Measurements from ENCODE around the gene ZNRF2. TPM values are rescaled to one million over a fixed set of nuclear protein-coding genes. Genes with fewer than 3 reads are reported as not detected.

Gene ZNRF2
- polyA plus RNA-seq, 1 of the 3 experiments (the other 2 are of a cell fraction): 4.0 TPM

DNA sequence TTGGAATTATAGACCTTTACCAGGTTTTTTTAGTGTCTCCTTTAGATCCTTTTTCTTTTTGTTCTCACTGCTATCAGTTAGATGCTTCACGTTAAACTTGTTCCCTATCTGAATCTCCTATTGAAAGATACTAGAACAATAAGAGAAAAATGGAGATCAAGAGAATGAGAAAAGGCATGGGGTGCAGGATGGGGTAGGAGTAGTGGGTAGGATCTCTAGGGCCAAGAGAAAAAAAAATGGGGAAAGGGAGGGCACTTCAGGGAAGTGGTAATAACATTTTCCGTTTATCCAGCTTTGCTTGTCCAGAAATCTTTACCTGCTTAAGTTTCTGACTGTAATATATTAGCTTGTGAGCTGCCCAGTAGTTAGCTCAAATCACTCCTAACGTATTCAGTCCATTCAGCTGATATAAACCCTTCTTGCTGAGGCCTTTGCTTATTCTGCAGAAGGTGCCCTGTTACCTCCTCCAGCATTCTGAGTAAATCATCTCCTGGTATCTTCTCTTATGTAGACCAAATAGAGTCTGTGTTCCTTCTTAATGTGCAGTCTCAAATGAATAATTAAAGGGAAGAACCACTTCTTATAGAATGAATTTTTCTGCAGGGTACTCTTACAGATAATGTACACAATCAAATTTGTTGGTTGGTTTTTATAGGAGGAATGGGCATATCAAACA is 69.7 kb downstream of the ZNRF2 start:
- CTCF ChIA-PET: interaction anchor here (1.2 to 3.0 kb wide), 3 partner anchors 58 to 142 kb away, joined by 3 to 15 read pairs (median 6); no protein-coding TSS in a partner anchor
- peaks cover 13% of the 10 kb centered on the region for H3F3A ChIP-seq (replicated peaks; ENCODE audit: insufficient read depth)
- no peak overlapping the region for H2AFZ ChIP-seq (ENCODE audit: low read depth)
- POLR2A ChIA-PET: no interaction called here
- no peak overlapping the region for H3K4me3 ChIP-seq (ENCODE audit: low read depth in 2 of 2, low read length in 1 of 2)
- no peak overlapping the region for H3K4me2 ChIP-seq
- no peaks in the 10 kb centered on the region for H4K20me1 ChIP-seq (ENCODE audit: insufficient read depth)
- no peak overlapping the region; a peak in 1 of 4 replicates for H3K27ac ChIP-seq (ENCODE audit: low read depth in 2 of 2, low read length in 1 of 2)
- H3K27me3 ChIP-seq (ENCODE audit: insufficient read depth): no peaks in the 10 kb centered on the region
- TF ChIP-seq RCOR1 (IDR thresholded peaks at IDR 0.05; ENCODE audit: low read length) (no peak), RFX5 (IDR thresholded peaks at IDR 0.05; ENCODE audit: low read length) (no peak), JUND (IDR thresholded peaks at IDR 0.05) (no peak), FOXJ3 (CRISPR knock-in tag; IDR thresholded peaks at IDR 0.05) (no peak), CHD2 (IDR thresholded peaks at IDR 0.05; ENCODE audit: low read length, partially characterized antibody) (no peak), MEF2A (IDR thresholded peaks at IDR 0.05; ENCODE audit: borderline replicate concordance, low read depth) (no peak), POLR2AphosphoS5 (IDR thresholded peaks at IDR 0.05; ENCODE audit: low read depth, low read length) (no peak), IRF3 (IDR thresholded peaks at IDR 0.05; ENCODE audit: low read depth, low read length) (no peak), NFIC (IDR thresholded peaks at IDR 0.05; ENCODE audit: borderline replicate concordance) (no peak), YY1 (IDR thresholded peaks at IDR 0.05; ENCODE audit: low read depth) (no peak), GATA2 (CRISPR knock-in tag; IDR thresholded peaks at IDR 0.05) (no peak), TCF12 (IDR thresholded peaks at IDR 0.05) (no peak), TEAD4 (IDR thresholded peaks at IDR 0.05; ENCODE audit: borderline replicate concordance, insufficient read depth) (no peak), RAD21 (IDR thresholded peaks at IDR 0.05; ENCODE audit: low read length) (no peak), FOXM1 (IDR thresholded peaks at IDR 0.05; ENCODE audit: low read depth) (no peak), SIN3A (IDR thresholded peaks at IDR 0.05; ENCODE audit: borderline replicate concordance, low read depth, low read length) (no peak), USF2 (IDR thresholded peaks at IDR 0.05; ENCODE audit: borderline replicate concordance, low read depth, low read length) (no peak), ELF1 (IDR thresholded peaks at IDR 0.05) (no peak), TAF1 (IDR thresholded peaks at IDR 0.05; ENCODE audit: borderline replicate concordance, low read depth, low read length) (no peak)
- no peak overlapping the region for H3K9ac ChIP-seq
- peaks cover 35% of the 10 kb centered on the region; the same call in 1 of the 2 replicates for H3K79me2 ChIP-seq (ENCODE audit: insufficient read depth)
- H3K9me3 ChIP-seq: no peaks in the 10 kb centered on the region
- H3K4me1 ChIP-seq (ENCODE audit: control insufficient read depth in 1 of 2, insufficient read depth in 2 of 2, low read depth in 1 of 2, low read length in 1 of 2): peaks cover 6 to 15% of the 10 kb centered on the region in 2 experiments; a peak in 2 of 4 replicates
- DNase-seq: no peak
- H3K36me3 ChIP-seq (replicated peaks in 1 of 2; ENCODE audit: control insufficient read depth in 1 of 2, insufficient read depth in 2 of 2, low read length in 1 of 2): peaks cover 0 to 20% of the 10 kb centered on the region in 2 experiments
- 98% methylated on average over 3 of the region's 3 CpGs for WGBS (ENCODE audit: low lambda C conversion rate)
- no peaks in the 10 kb centered on the region for H3K9me2 ChIP-seq
